HepG2 (cell line): ENCODE measurements around the gene ATP2A2. TPM values are rescaled to one million over a fixed set of nuclear protein-coding genes. Genes with fewer than 3 reads are reported as not detected.

Experiments
- CCDC6 ChIP-seq: sonication (generic); formaldehyde crosslinking; IDR thresholded peaks from 2 replicates; pipeline ENCODE4 v1.8.1; 2022; ENCODE audit warnings: mild to moderate bottlenecking, missing genetic modification reagents, moderate library complexity
- GLI4 ChIP-seq: sonication (generic); formaldehyde crosslinking; IDR thresholded peaks from 2 replicates; pipeline ENCODE4 v1.5.1; 2020; ENCODE audit warnings: missing genetic modification reagents, mild to moderate bottlenecking, moderate library complexity, borderline replicate concordance
- HMG20A ChIP-seq: IDR thresholded peaks from 2 replicates; pipeline ENCODE4 v1.6.1; 2016; ENCODE audit warnings: borderline replicate concordance
- HOXD1 ChIP-seq: sonication (generic); formaldehyde crosslinking; IDR thresholded peaks from 2 replicates; pipeline ENCODE4 v1.5.0; 2020; ENCODE audit warnings: missing genetic modification reagents
- IKZF5 ChIP-seq: IDR thresholded peaks from 2 replicates; pipeline ENCODE4 v1.6.1; 2018; ENCODE audit warnings: missing genetic modification reagents, mild to moderate bottlenecking, missing compliant biosample characterization
- JUND ChIP-seq: sonication (generic); formaldehyde crosslinking; IDR thresholded peaks from 2 replicates; pipeline ENCODE4 v1.8.0; 2022; ENCODE audit warnings: mild to moderate bottlenecking, missing genetic modification reagents
- PCBP2 ChIP-seq: fragments of 200-400 bp; formaldehyde crosslinking; optimal IDR thresholded peaks from 2 replicates; pipeline ENCODE3; 2018; ENCODE audit warnings: low read length, low read depth; ENCODE audit not compliant: poor library complexity, severe bottlenecking
- SAFB2 ChIP-seq: sonication (generic); formaldehyde crosslinking; IDR thresholded peaks from 2 replicates; pipeline ENCODE4 v1.5.1; 2020; ENCODE audit warnings: missing genetic modification reagents, low read depth, mild to moderate bottlenecking, borderline replicate concordance
- ZBTB4 ChIP-seq: sonication (generic); formaldehyde crosslinking; IDR thresholded peaks from 2 replicates; pipeline ENCODE4 v1.4.0; 2020; ENCODE audit warnings: missing genetic modification reagents, mild to moderate bottlenecking, borderline replicate concordance
- ZNF75D ChIP-seq: sonication (generic); formaldehyde crosslinking; IDR thresholded peaks from 2 replicates; pipeline ENCODE4 v1.8.1; 2023; ENCODE audit warnings: missing genetic modification reagents, mild to moderate bottlenecking, borderline replicate concordance
- polyA plus RNA-seq, 8 experiments: library from polyadenylated mRNA; depleted of rRNA in 3 of 8; stranded (reverse) in 7 of 8; unstranded in 1 of 8; fragments of >200 nt; fragmentation: Illumina TruSeq in 4 of 8; extraction: Trizol in 4 of 8; gene quantifications; 2 replicates each; pipeline versions ENCODE4 v1.2.1 to v1.2.3, GENCODE V29; 2011 to 2016; ENCODE audit warnings: low read depth in 4 of 8, missing spikeins in 1 of 8, mixed read lengths in 1 of 8; ENCODE audit not compliant: insufficient read depth in 1 of 8
- total RNA-seq, 5 experiments: library from RNA; depleted of rRNA; stranded (reverse); fragments of >200 nt; fragmentation: Illumina TruSeq; extraction: Trizol; gene quantifications; 2 replicates each; pipeline ENCODE4 v1.2.3, GENCODE V29; 2016; ENCODE audit warnings: low read depth in 1 of 5
- TF ChIP-seq, protein P1 (sequence below): sonication (generic); formaldehyde crosslinking; IDR thresholded peaks from 2 replicates; pipeline ENCODE4 v1.5.1; 2020; ENCODE audit warnings: missing genetic modification reagents, mild to moderate bottlenecking, borderline replicate concordance
- TF ChIP-seq, protein P2 (sequence below): sonication (generic); formaldehyde crosslinking; IDR thresholded peaks from 2 replicates; pipeline ENCODE4 v1.4.0; 2020; ENCODE audit warnings: mild to moderate bottlenecking, missing genetic modification reagents

Gene ATP2A2
- total and polyA plus RNA-seq, 2 of the 13 experiments (the other 11 are each of a cell fraction or from before 2014, with no cell fraction given) = 35.4 to 85.5 TPM

DNA sequence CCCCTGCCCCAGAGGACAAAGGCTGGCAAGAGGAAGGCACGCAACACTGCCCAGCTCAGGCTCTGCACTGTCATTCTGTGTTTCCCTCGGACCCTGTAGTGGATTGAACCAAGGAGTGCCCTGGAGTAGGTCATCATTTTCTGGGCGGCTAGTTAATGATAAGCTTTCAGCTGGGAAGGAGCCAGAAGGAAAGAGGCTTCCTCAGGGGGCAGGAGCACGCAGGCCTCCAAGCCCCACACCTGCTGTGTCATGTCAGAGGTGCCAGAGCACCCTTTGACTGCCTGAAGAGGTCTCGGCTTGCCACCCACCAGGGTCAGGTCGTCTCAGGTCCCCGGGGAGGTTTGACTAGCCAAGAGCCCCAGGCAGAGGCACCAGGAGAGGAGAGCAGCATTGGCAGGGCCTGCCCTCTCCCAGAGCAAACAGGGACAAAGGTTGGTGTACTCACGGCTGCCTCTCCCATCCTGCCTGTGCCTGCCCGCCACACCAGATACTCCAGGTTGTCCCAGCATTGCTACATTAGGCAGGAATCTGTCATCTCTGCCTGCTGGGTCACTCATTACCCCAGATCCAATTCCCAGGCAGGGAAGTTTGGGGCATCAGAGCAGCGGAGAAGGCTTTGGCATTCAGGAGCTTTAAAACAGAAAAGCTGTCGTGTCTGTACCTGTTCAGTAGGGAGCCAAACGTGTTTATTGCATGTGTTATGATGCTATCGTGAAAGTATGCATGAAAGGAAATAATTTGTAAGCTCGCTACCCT lies 33.5 kb upstream of the ATP2A2 start (continued):
- TF ChIP-seq ZNF75D (CRISPR knock-in tag) = no peak
- 0 out of 2 replicates have a peak, but pooled peaks have one; percentile 38 for TF ChIP-seq HMG20A (CRISPR knock-in tag)
- TF ChIP-seq ZBTB4 (CRISPR knock-in tag) = 0 out of 2 replicates have a peak, but pooled peaks have one; percentile 56
- no peak for TF ChIP-seq SAFB2 (CRISPR knock-in tag)
- TF ChIP-seq IKZF5 (CRISPR knock-in tag) = peak; percentile 85
- TF ChIP-seq, protein P1, sequence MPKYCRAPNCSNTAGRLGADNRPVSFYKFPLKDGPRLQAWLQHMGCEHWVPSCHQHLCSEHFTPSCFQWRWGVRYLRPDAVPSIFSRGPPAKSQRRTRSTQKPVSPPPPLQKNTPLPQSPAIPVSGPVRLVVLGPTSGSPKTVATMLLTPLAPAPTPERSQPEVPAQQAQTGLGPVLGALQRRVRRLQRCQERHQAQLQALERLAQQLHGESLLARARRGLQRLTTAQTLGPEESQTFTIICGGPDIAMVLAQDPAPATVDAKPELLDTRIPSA (CRISPR knock-in tag) = 0 out of 2 replicates have a peak, but pooled peaks have one; percentile 47
- TF ChIP-seq CCDC6 = 0 out of 2 replicates have a peak, but pooled peaks have one; percentile 69
- 0 out of 2 replicates have a peak, but pooled peaks have one; percentile 57 for TF ChIP-seq JUND (CRISPR knock-in tag)
- 0 out of 2 replicates have a peak, but pooled peaks have one; percentile 56 for TF ChIP-seq HOXD1 (CRISPR knock-in tag)
- TF ChIP-seq PCBP2 = no peak
- no peak for TF ChIP-seq GLI4 (CRISPR knock-in tag)
- TF ChIP-seq, protein P2, sequence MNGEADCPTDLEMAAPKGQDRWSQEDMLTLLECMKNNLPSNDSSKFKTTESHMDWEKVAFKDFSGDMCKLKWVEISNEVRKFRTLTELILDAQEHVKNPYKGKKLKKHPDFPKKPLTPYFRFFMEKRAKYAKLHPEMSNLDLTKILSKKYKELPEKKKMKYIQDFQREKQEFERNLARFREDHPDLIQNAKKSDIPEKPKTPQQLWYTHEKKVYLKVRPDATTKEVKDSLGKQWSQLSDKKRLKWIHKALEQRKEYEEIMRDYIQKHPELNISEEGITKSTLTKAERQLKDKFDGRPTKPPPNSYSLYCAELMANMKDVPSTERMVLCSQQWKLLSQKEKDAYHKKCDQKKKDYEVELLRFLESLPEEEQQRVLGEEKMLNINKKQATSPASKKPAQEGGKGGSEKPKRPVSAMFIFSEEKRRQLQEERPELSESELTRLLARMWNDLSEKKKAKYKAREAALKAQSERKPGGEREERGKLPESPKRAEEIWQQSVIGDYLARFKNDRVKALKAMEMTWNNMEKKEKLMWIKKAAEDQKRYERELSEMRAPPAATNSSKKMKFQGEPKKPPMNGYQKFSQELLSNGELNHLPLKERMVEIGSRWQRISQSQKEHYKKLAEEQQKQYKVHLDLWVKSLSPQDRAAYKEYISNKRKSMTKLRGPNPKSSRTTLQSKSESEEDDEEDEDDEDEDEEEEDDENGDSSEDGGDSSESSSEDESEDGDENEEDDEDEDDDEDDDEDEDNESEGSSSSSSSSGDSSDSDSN (CRISPR knock-in tag) = peak; percentile 97
